Neural cell (in vitro differentiated cells): Measurements from ENCODE around the gene SLC22A8.

Source experiments
- CTCF ChIP-seq: fragments of 450-650 bp; IDR thresholded peaks from 2 replicates; pipeline ENCODE4 v1.5.1; 2014; ENCODE audit warnings: antibody characterized with exemption, mild to moderate bottlenecking, moderate library complexity; ENCODE audit not compliant: poor library complexity, severe bottlenecking
- EZH2 ChIP-seq: fragments of 200-600, 300-800 bp; shearing (Covaris generic), sonication (generic); IDR thresholded peaks from 2 replicates; pipeline ENCODE4 v1.6.1; 2014; ENCODE audit warnings: antibody characterized with exemption, low read length, borderline replicate concordance, mild to moderate bottlenecking; ENCODE audit not compliant: insufficient read depth, poor library complexity, severe bottlenecking
- RAD21 ChIP-seq: fragments of 450-650 bp; conservative IDR thresholded peaks from 2 replicates; pipeline ENCODE4 v1.6.1; 2014; ENCODE audit warnings: antibody characterized with exemption, mild to moderate bottlenecking, moderate library complexity
- REST ChIP-seq: IDR thresholded peaks from 2 replicates; pipeline ENCODE4 v1.6.1; 2012; ENCODE audit warnings: borderline replicate concordance

- TF ChIP-seq CTCF (no peak), RAD21 (no peak), REST (no peak), EZH2 (no peak)
Observed at GRCh38 chr11:62985041-62985750, 30.4 kb downstream of the SLC22A8 start.
